Gastroesophageal sphincter (tissue), 3 donors: Measurements from ENCODE around the gene CACNA1I.

Experiments
- CTCF ChIP-seq, 4 experiments: fragments of 200-600 bp in 2 of 4; fragments of 450-650 bp in 2 of 4; sonication (generic) in 1 of 4; IDR thresholded peaks; one replicate each; pipeline ENCODE4 v1.5.1; 2017 to 2019; ENCODE audit warnings: antibody characterized with exemption in 4 of 4, mild to moderate bottlenecking in 2 of 4, moderate library complexity in 2 of 4
- EP300 ChIP-seq: sonication (generic); formaldehyde crosslinking; IDR thresholded peaks from one replicate; pipeline ENCODE4 v1.6.1; 2017; ENCODE audit warnings: antibody characterized with exemption, mild to moderate bottlenecking
- POLR2A ChIP-seq, 2 donors: fragments of 450-650 bp; IDR thresholded peaks; one replicate each; pipeline ENCODE4 v1.6.1; 2017; ENCODE audit warnings: antibody characterized with exemption in 2 of 2, mild to moderate bottlenecking in 2 of 2, moderate library complexity in 1 of 2
- POLR2AphosphoS5 ChIP-seq: sonication (generic); formaldehyde crosslinking; IDR thresholded peaks from one replicate; pipeline ENCODE4 v1.6.1; 2017; ENCODE audit warnings: antibody characterized with exemption

GRCh38 chr22:39593931-39594285 is 23.4 kb downstream of the CACNA1I start:
- no peak for TF ChIP-seq EP300
- no peak for TF ChIP-seq CTCF (IDR thresholded peaks at IDR 0.05)
- no peak for TF ChIP-seq POLR2A (IDR thresholded peaks at IDR 0.05)
- no peak for TF ChIP-seq POLR2AphosphoS5
